Measurements from ENCODE around the gene ADAMTS13. TPM values are rescaled to one million over a fixed set of nuclear protein-coding genes. Genes with fewer than 3 reads are reported as not detected.

Gene ADAMTS13
- total and polyA plus RNA-seq, 2 experiments from 2014 or later = 1.4 to 2.2 TPM

GRCh38 chr9:133468777-133469421 is 46.7 kb downstream of the ADAMTS13 start:
- no peaks in the 10 kb centered on the region for H3K79me2 ChIP-seq (ENCODE audit: insufficient read depth)
- no peak overlapping the region for H3K27ac ChIP-seq
- WGBS, 2 experiments (ENCODE audit: low coverage in 1 of 2, low lambda C conversion rate in 2 of 2, missing lambda C conversion rate in 2 of 2) = 92 to 95% methylated on average over 4 to 6 of the region's 6 CpGs
- no peaks in the 10 kb centered on the region; the same call in 1 of the 2 replicates for H3F3A ChIP-seq (ENCODE audit: insufficient read depth)
- no peaks in the 10 kb centered on the region for H3K9me3 ChIP-seq (ENCODE audit: low read depth)
- no peaks in the 10 kb centered on the region for H4K20me1 ChIP-seq (ENCODE audit: insufficient read depth)
- no peak overlapping the region for H2AFZ ChIP-seq
- in situ Hi-C loops (cut with MboI) = no loop called here
- no peak overlapping the region for H3K9ac ChIP-seq
- H3K9me2 ChIP-seq (ENCODE audit: insufficient read depth) = no peaks in the 10 kb centered on the region
- H3K4me1 ChIP-seq (ENCODE audit: insufficient read depth) = no peaks in the 10 kb centered on the region
- no peaks in the 10 kb centered on the region for H3K36me3 ChIP-seq (ENCODE audit: low read depth)
- H3K4me2 ChIP-seq (ENCODE audit: unreplicated experiment) = no peak overlapping the region
- TF ChIP-seq EZH2phosphoT487 (IDR thresholded peaks at IDR 0.05; ENCODE audit: insufficient read depth, low read depth) (no peak), EZH2 (IDR thresholded peaks at IDR 0.05; ENCODE audit: insufficient read depth, poor library complexity, severe bottlenecking) (no peak)
- H3K4me3 ChIP-seq = no peak overlapping the region
- no peaks in the 10 kb centered on the region for H3K27me3 ChIP-seq (replicated peaks; ENCODE audit: insufficient read depth)
- no peak for DNase-seq

DNA sequence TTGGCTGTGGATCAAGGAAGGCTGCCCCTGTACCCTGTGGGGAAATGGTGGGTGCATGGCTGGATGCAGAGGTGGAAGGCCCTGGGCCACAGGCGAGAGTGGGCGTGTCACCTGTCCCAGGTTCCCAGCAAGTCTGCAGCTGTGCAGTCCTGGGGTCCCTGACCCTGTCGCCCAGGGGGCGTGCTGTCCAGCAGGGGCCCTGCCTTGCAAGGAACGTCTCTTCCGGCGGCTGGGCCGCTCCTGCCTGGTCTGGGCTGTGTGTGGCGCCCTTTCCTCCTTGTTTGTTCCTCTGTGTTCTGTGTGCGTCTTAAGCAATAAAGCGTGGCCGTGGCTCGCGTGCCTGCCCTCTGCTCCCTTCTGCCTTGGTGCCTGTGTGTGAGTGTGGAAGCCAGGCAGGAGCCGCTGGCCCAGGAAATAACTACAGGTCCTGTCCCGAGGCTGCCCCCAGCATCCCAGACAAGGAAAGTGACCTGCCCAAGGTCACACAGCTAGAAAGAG is 48.3 kb downstream of the ADAMTS13 start:
- no peaks in the 10 kb centered on the region for H3K9me2 ChIP-seq (ENCODE audit: insufficient read depth)
- no peaks in the 10 kb centered on the region for H3K9me3 ChIP-seq (ENCODE audit: low read depth)
- no peak for DNase-seq
- H3K27ac ChIP-seq = no peak overlapping the region
- H3K4me2 ChIP-seq (ENCODE audit: unreplicated experiment) = no peak overlapping the region
- H3K27me3 ChIP-seq (replicated peaks; ENCODE audit: insufficient read depth) = no peaks in the 10 kb centered on the region
- in situ Hi-C loops (cut with MboI) = no loop called here
- no peaks in the 10 kb centered on the region for H3K79me2 ChIP-seq (ENCODE audit: insufficient read depth)
- no peak overlapping the region for H2AFZ ChIP-seq
- no peaks in the 10 kb centered on the region for H3K4me1 ChIP-seq (ENCODE audit: insufficient read depth)
- WGBS, 2 experiments (ENCODE audit: low coverage in 1 of 2, low lambda C conversion rate in 2 of 2, missing lambda C conversion rate in 2 of 2) = 80% methylated on average over 15 to 16 of the region's 16 CpGs
- H3F3A ChIP-seq (ENCODE audit: insufficient read depth) = no peaks in the 10 kb centered on the region; the same call in 1 of the 2 replicates
- no peaks in the 10 kb centered on the region for H3K36me3 ChIP-seq (ENCODE audit: low read depth)
- H4K20me1 ChIP-seq (ENCODE audit: insufficient read depth) = no peaks in the 10 kb centered on the region
- no peak overlapping the region for H3K4me3 ChIP-seq
- no peak overlapping the region for H3K9ac ChIP-seq
- TF ChIP-seq EZH2 (IDR thresholded peaks at IDR 0.05; ENCODE audit: insufficient read depth, poor library complexity, severe bottlenecking) = no peak
- TF ChIP-seq EZH2phosphoT487 (IDR thresholded peaks at IDR 0.05; ENCODE audit: insufficient read depth, low read depth) = no peak

DNA sequence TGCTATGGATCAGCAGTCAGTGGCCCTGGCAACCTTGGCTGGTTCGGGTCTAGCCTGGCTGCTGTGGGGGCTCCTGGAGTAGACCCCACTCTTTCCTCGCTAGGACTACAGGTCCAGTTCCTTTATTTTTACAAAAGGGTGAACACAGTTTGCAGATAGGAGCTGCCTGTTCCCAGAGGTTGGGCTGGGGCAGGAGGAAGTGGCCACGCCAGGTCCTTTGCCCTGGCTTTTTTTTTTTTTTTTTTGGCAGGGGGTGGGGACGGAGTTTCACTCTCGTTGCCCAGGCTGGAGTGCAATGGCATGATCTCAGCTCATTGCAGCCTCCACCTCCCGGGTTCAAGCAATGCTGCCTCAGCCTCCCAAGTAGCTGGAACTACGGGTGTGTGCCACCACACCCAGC is 48.8 kb downstream of the ADAMTS13 start:
- no peak overlapping the region for H3K4me3 ChIP-seq
- no peak overlapping the region for H3K27ac ChIP-seq
- no peak overlapping the region for H2AFZ ChIP-seq
- no peaks in the 10 kb centered on the region for H3K79me2 ChIP-seq (ENCODE audit: insufficient read depth)
- in situ Hi-C loops (cut with MboI) = no loop called here
- DNase-seq = no peak
- H3K9ac ChIP-seq = no peak overlapping the region
- no peaks in the 10 kb centered on the region for H3K4me1 ChIP-seq (ENCODE audit: insufficient read depth)
- H3K27me3 ChIP-seq (replicated peaks; ENCODE audit: insufficient read depth) = no peaks in the 10 kb centered on the region
- no peak overlapping the region for H3K4me2 ChIP-seq (ENCODE audit: unreplicated experiment)
- H3K9me3 ChIP-seq (ENCODE audit: low read depth) = no peaks in the 10 kb centered on the region
- H3K9me2 ChIP-seq (ENCODE audit: insufficient read depth) = no peaks in the 10 kb centered on the region
- no peaks in the 10 kb centered on the region; the same call in 1 of the 2 replicates for H3F3A ChIP-seq (ENCODE audit: insufficient read depth)
- TF ChIP-seq EZH2phosphoT487 (IDR thresholded peaks at IDR 0.05; ENCODE audit: insufficient read depth, low read depth) (no peak), EZH2 (IDR thresholded peaks at IDR 0.05; ENCODE audit: insufficient read depth, poor library complexity, severe bottlenecking) (no peak)
- no peaks in the 10 kb centered on the region for H3K36me3 ChIP-seq (ENCODE audit: low read depth)
- 87 to 90% methylated on average over 7 of the region's 7 CpGs for WGBS, 2 experiments (ENCODE audit: low coverage in 1 of 2, low lambda C conversion rate in 2 of 2, missing lambda C conversion rate in 2 of 2)
- H4K20me1 ChIP-seq (ENCODE audit: insufficient read depth) = no peaks in the 10 kb centered on the region

- TF ChIP-seq EZH2phosphoT487 (IDR thresholded peaks at IDR 0.05; ENCODE audit: insufficient read depth, low read depth) = no peak
- no peak for TF ChIP-seq EZH2 (IDR thresholded peaks at IDR 0.05; ENCODE audit: insufficient read depth, poor library complexity, severe bottlenecking)
- H3K4me1 ChIP-seq (ENCODE audit: insufficient read depth) = no peaks in the 10 kb centered on the region
- 79 to 83% methylated on average over 23 to 27 of the region's 27 CpGs for WGBS, 2 experiments (ENCODE audit: low coverage in 1 of 2, low lambda C conversion rate in 2 of 2, missing lambda C conversion rate in 2 of 2)
- H3F3A ChIP-seq (ENCODE audit: insufficient read depth) = no peaks in the 10 kb centered on the region
- no peaks in the 10 kb centered on the region for H4K20me1 ChIP-seq (ENCODE audit: insufficient read depth)
- no peak overlapping the region for H3K4me3 ChIP-seq
- no peak overlapping the region for H3K4me2 ChIP-seq (ENCODE audit: unreplicated experiment)
- H3K9me3 ChIP-seq (ENCODE audit: low read depth) = no peaks in the 10 kb centered on the region
- H3K9me2 ChIP-seq (ENCODE audit: insufficient read depth) = no peaks in the 10 kb centered on the region
- no peaks in the 10 kb centered on the region for H3K27me3 ChIP-seq (replicated peaks; ENCODE audit: insufficient read depth)
- no peaks in the 10 kb centered on the region for H3K36me3 ChIP-seq (ENCODE audit: low read depth)
- no peak overlapping the region for H3K27ac ChIP-seq
- H2AFZ ChIP-seq = no peak overlapping the region
- no peak for DNase-seq
- no peaks in the 10 kb centered on the region for H3K79me2 ChIP-seq (ENCODE audit: insufficient read depth)
- no peak overlapping the region for H3K9ac ChIP-seq
- in situ Hi-C loops (cut with MboI) = no loop called here
Observed at GRCh38 chr9:133471551-133472276, 49.5 kb downstream of the ADAMTS13 start.

All from GM23248 (cell line).